HepG2 (cell line): ENCODE results near the gene ARHGEF4. TPM values are rescaled to one million over a fixed set of nuclear protein-coding genes. Genes with fewer than 3 reads are reported as not detected.

Source experiments
- ARID2 ChIP-seq: sonication (generic); formaldehyde crosslinking; IDR thresholded peaks from 2 replicates; pipeline ENCODE4 v1.8.1; 2022; ENCODE audit warnings: mild to moderate bottlenecking, missing genetic modification reagents, borderline replicate concordance
- ARNT ChIP-seq: fragments of 450-650 bp; IDR thresholded peaks from 2 replicates; pipeline ENCODE4 v1.6.1; 2017
- CEBPB ChIP-seq: IDR thresholded peaks from 2 replicates; pipeline ENCODE4 v1.6.1; 2011; ENCODE audit warnings: low read depth, low read length, improper control_type of control experiment, borderline replicate concordance
- DNMT3B ChIP-seq: conservative IDR thresholded peaks from 2 replicates; pipeline ENCODE4 v1.6.1; 2016; ENCODE audit warnings: missing biosample characterization, control low read depth
- E2F1 ChIP-seq: sonication (generic); formaldehyde crosslinking; IDR thresholded peaks from 2 replicates; pipeline ENCODE4 v1.5.0; 2020; ENCODE audit warnings: missing genetic modification reagents
- HIVEP1 ChIP-seq: sonication (generic); formaldehyde crosslinking; IDR thresholded peaks from 2 replicates; pipeline ENCODE4 v1.4.0; 2020; ENCODE audit warnings: mild to moderate bottlenecking, missing genetic modification reagents
- HOXA9 ChIP-seq: sonication (generic); formaldehyde crosslinking; IDR thresholded peaks from 2 replicates; pipeline ENCODE4 v1.8.1; 2022; ENCODE audit warnings: missing genetic modification reagents, mild to moderate bottlenecking, moderate library complexity, borderline replicate concordance
- JUND ChIP-seq: sonication (generic); formaldehyde crosslinking; IDR thresholded peaks from 2 replicates; pipeline ENCODE4 v1.8.0; 2022; ENCODE audit warnings: mild to moderate bottlenecking, missing genetic modification reagents
- MATR3 ChIP-seq: sonication (generic); formaldehyde crosslinking; IDR thresholded peaks from 2 replicates; pipeline ENCODE4 v1.4.0; 2020; ENCODE audit warnings: missing genetic modification reagents
- PCBP2 ChIP-seq: fragments of 200-400 bp; formaldehyde crosslinking; optimal IDR thresholded peaks from 2 replicates; pipeline ENCODE3; 2018; ENCODE audit warnings: low read length, low read depth; ENCODE audit not compliant: poor library complexity, severe bottlenecking
- SNAPC4 ChIP-seq: sonication (generic); formaldehyde crosslinking; IDR thresholded peaks from 2 replicates; pipeline ENCODE4 v1.4.0; 2020; ENCODE audit warnings: mild to moderate bottlenecking, missing genetic modification reagents
- SOX13 ChIP-seq, 3 experiments: fragments of 450-650 bp in 1 of 3; sonication (generic) in 1 of 3; formaldehyde crosslinking in 1 of 3; IDR thresholded peaks in 2 of 3; conservative IDR thresholded peaks in 1 of 3; 2 replicates each; pipeline versions ENCODE4 v1.5.0 to v1.6.1; 2016 to 2020; ENCODE audit warnings: antibody characterized with exemption in 1 of 3, mild to moderate bottlenecking in 1 of 3, missing compliant biosample characterization in 1 of 3, missing genetic modification reagents in 1 of 3, moderate library complexity in 1 of 3
- STAT6 ChIP-seq: sonication (generic); formaldehyde crosslinking; IDR thresholded peaks from 2 replicates; pipeline ENCODE4 v1.4.0; 2020; ENCODE audit warnings: missing genetic modification reagents, mild to moderate bottlenecking, borderline replicate concordance
- TCF7L2 ChIP-seq: IDR thresholded peaks from 2 replicates; pipeline ENCODE4 v1.6.1; 2011; ENCODE audit warnings: mild to moderate bottlenecking, low read depth, low read length, moderate library complexity
- TMF1 ChIP-seq: sonication (generic); formaldehyde crosslinking; IDR thresholded peaks from 2 replicates; pipeline ENCODE4 v1.8.1; 2022; ENCODE audit warnings: low read depth, missing genetic modification reagents
- ZNF235 ChIP-seq: sonication (generic); formaldehyde crosslinking; IDR thresholded peaks from 2 replicates; pipeline ENCODE4 v1.8.1; 2023; ENCODE audit warnings: mild to moderate bottlenecking, missing genetic modification reagents, borderline replicate concordance
- ZNF598 ChIP-seq: sonication (generic); formaldehyde crosslinking; IDR thresholded peaks from 2 replicates; pipeline ENCODE4 v1.5.1; 2020; ENCODE audit warnings: mild to moderate bottlenecking, missing genetic modification reagents, borderline replicate concordance
- ZNF691 ChIP-seq: sonication (generic); formaldehyde crosslinking; IDR thresholded peaks from 2 replicates; pipeline ENCODE4 v1.4.0; 2020; ENCODE audit warnings: missing genetic modification reagents, low read depth, mild to moderate bottlenecking, borderline replicate concordance
- ZNF816 ChIP-seq: sonication (generic); formaldehyde crosslinking; IDR thresholded peaks from 2 replicates; pipeline ENCODE4 v1.8.0; 2022; ENCODE audit warnings: missing genetic modification reagents, mild to moderate bottlenecking, borderline replicate concordance
- ZNF883 ChIP-seq: sonication (generic); formaldehyde crosslinking; IDR thresholded peaks from 2 replicates; pipeline ENCODE4 v1.5.1; 2020; ENCODE audit warnings: mild to moderate bottlenecking, missing genetic modification reagents; ENCODE audit errors: not compliant biosample characterization
- polyA plus RNA-seq, 8 experiments: library from polyadenylated mRNA; depleted of rRNA in 3 of 8; stranded (reverse) in 7 of 8; unstranded in 1 of 8; fragments of >200 nt; fragmentation: Illumina TruSeq in 4 of 8; extraction: Trizol in 4 of 8; gene quantifications; 2 replicates each; pipeline versions ENCODE4 v1.2.1 to v1.2.3, GENCODE V29; 2011 to 2016; ENCODE audit warnings: low read depth in 4 of 8, missing spikeins in 1 of 8, mixed read lengths in 1 of 8; ENCODE audit not compliant: insufficient read depth in 1 of 8
- total RNA-seq, 5 experiments: library from RNA; depleted of rRNA; stranded (reverse); fragments of >200 nt; fragmentation: Illumina TruSeq; extraction: Trizol; gene quantifications; 2 replicates each; pipeline ENCODE4 v1.2.3, GENCODE V29; 2016; ENCODE audit warnings: low read depth in 1 of 5

The ARHGEF4 gene
- total and polyA plus RNA-seq, 2 of the 13 experiments (the other 11 are each of a cell fraction or from before 2014, with no cell fraction given): 0.11 to 0.13 TPM

- no peak for TF ChIP-seq SNAPC4
- TF ChIP-seq ZNF691 (CRISPR knock-in tag): no peak
- no peak for TF ChIP-seq HIVEP1 (CRISPR knock-in tag)
- TF ChIP-seq ZNF235: no peak
- TF ChIP-seq MATR3 (CRISPR knock-in tag): no peak
- no peak for TF ChIP-seq ARID2 (CRISPR knock-in tag)
- TF ChIP-seq TCF7L2: no peak
- no peak for TF ChIP-seq CEBPB
- no peak for TF ChIP-seq DNMT3B (CRISPR knock-in tag)
- no peak for TF ChIP-seq ZNF816 (CRISPR knock-in tag)
- TF ChIP-seq STAT6 (CRISPR knock-in tag): no peak
- TF ChIP-seq ZNF883 (CRISPR knock-in tag): no peak
- TF ChIP-seq ARNT: no peak
- TF ChIP-seq E2F1 (CRISPR knock-in tag): no peak
- TF ChIP-seq SOX13 (IDR thresholded peaks at IDR 0.05): no peak
- TF ChIP-seq SOX13 (CRISPR knock-in tag; conservative IDR thresholded peaks at IDR 0.05 in 1 of 2, IDR thresholded peaks at IDR 0.05 in 1 of 2): no peak
- TF ChIP-seq ZNF598 (CRISPR knock-in tag): no peak
- TF ChIP-seq JUND: no peak
- no peak for TF ChIP-seq TMF1 (CRISPR knock-in tag)
- TF ChIP-seq PCBP2: no peak
- TF ChIP-seq HOXA9 (CRISPR knock-in tag): no peak
Observed at GRCh38 chr2:130873700-130874346, 37.1 kb downstream of the ARHGEF4 start (continued).
